ENCODE measurements around the gene IL1RAPL1. TPM values are rescaled to one million over a fixed set of nuclear protein-coding genes. Genes with fewer than 3 reads are reported as not detected.

Gene IL1RAPL1
- total and polyA plus RNA-seq, 9 of the 15 experiments (the other 6 are each of a cell fraction or from before 2014, with no cell fraction given), result 0.04 to 0.07 (median 0.04) TPM; not detected in 6

- CTCF ChIA-PET (ENCODE audit: low intra/inter-chr PET ratio), result no interaction called here
- Histone ChIP-seq H3K27me3 (ENCODE audit: control insufficient read depth in 2 of 2, insufficient read depth in 2 of 2, low read length in 2 of 2) (no peaks in the 10 kb centered on the region), H2AFZ (ENCODE audit: low read depth, low read length) (no peak overlapping the region), H3K36me3 (ENCODE audit: control insufficient read depth, insufficient read depth, low read length) (no peaks in the 10 kb centered on the region), H3K4me2 (ENCODE audit: insufficient read depth, low read length) (no peak overlapping the region), H3K4me3 (no peak overlapping the region), H3K9me1 (ENCODE audit: control insufficient read depth, insufficient read depth, low read length) (no peaks in the 10 kb centered on the region), H3K4me1 (replicated peaks in 1 of 2; ENCODE audit: control insufficient read depth in 2 of 2, insufficient read depth in 2 of 2, low read length in 2 of 2) (no peaks in the 10 kb centered on the region; a peak in 1 of 5 replicates), H4K20me1 (replicated peaks; ENCODE audit: control insufficient read depth, insufficient read depth, low read length) (no peaks in the 10 kb centered on the region), H3K27ac (ENCODE audit: extremely low read depth, low read depth, low read length) (no peak overlapping the region), H3K9ac (ENCODE audit: insufficient read depth in 1 of 2, low read depth in 2 of 2, low read length in 2 of 2) (no peak overlapping the region), H3K9me3 (replicated peaks; ENCODE audit: control insufficient read depth, insufficient read depth, low read depth, low read length) (no peaks in the 10 kb centered on the region), H3K79me2 (ENCODE audit: control insufficient read depth, insufficient read depth, low read length) (no peaks in the 10 kb centered on the region)
- in situ Hi-C loops (cut with MboI) (no loop called here), intact Hi-C loops (cut with micrococcal nuclease) (no loop called here)
- DNase-seq (ENCODE audit: extremely low read depth in 1 of 4, low spot score in 3 of 4) (no peak), FAIRE-seq (no peak), ATAC-seq (no peak)
- 0% methylated on average over 3 of the region's 3 CpGs for WGBS (ENCODE audit: insufficient coverage, low coverage, missing lambda C conversion rate)
- POLR2A ChIA-PET, result no interaction called here
- BruUV-seq (replicated peaks), result no TSS peak
- TF ChIP-seq SMAD3 (CRISPR knock-in tag; conservative IDR thresholded peaks at IDR 0.05) (no peak), TEAD1 (CRISPR knock-in tag; IDR thresholded peaks at IDR 0.05) (no peak), ZNF830 (CRISPR knock-in tag; IDR thresholded peaks at IDR 0.05) (no peak), SMAD2 (IDR thresholded peaks at IDR 0.05; ENCODE audit: low read depth, low read length) (no peak), ELK3 (CRISPR knock-in tag; IDR thresholded peaks at IDR 0.05) (no peak), BCL6 (CRISPR knock-in tag; IDR thresholded peaks at IDR 0.05) (no peak), HNRNPK (IDR thresholded peaks at IDR 0.05; ENCODE audit: low read depth, low read length, poor library complexity, severe bottlenecking) (no peak), DLX4 (CRISPR knock-in tag; IDR thresholded peaks at IDR 0.05) (no peak), EZH2 (IDR thresholded peaks at IDR 0.05; ENCODE audit: borderline replicate concordance, low read depth, low read length) (no peak), CXXC5 (CRISPR knock-in tag; IDR thresholded peaks at IDR 0.05) (no peak), ZNF740 (CRISPR knock-in tag; IDR thresholded peaks at IDR 0.05) (no peak), ZNF740 (tag; IDR thresholded peaks at IDR 0.05) (no peak)
Observed at GRCh38 chrX:29992083-29992482, 1404.8 kb downstream of the IL1RAPL1 start.

Measured in K562 (cell line).